Activated CD4-positive, alpha-beta memory T cell treated with anti-CD3 and anti-CD28 coated beads for 36 hours (primary cell): ENCODE measurements around the gene ZFP36L2. TPM values are rescaled to one million over a fixed set of nuclear protein-coding genes. Genes with fewer than 3 reads are reported as not detected.
A peak's percentile ranks its signal among the peaks of the same experiment; 100 is the strongest.

Experiments used
- CTCF ChIA-PET: fragments of 350-600 bp; sonication (Branson Sonifier 250); formaldehyde crosslinking; loops from one replicate; lab custom pipeline; 2021; ENCODE audit warnings: antibody characterized with exemption, inconsistent platforms; lab: Charles Lee
- POLR2A ChIA-PET: fragments of 350-600 bp; sonication (Branson Sonifier 250); formaldehyde crosslinking; loops from one replicate; lab custom pipeline; 2021; ENCODE audit warnings: antibody characterized with exemption; lab: Charles Lee
- DNase-seq: peaks from one replicate; pipeline ENCODE4 v3.0.0-alpha.2; 2020
- H3K27ac Mint-ChIP-seq: one replicate; pipeline ENCODE4 v1.8.0; 2021; ENCODE audit warnings: mixed read lengths
- H3K27me3 Mint-ChIP-seq: one replicate; pipeline ENCODE4 v1.8.0; 2021; ENCODE audit warnings: mixed read lengths
- H3K36me3 Mint-ChIP-seq: one replicate; pipeline ENCODE4 v1.8.0; 2021; ENCODE audit warnings: mixed read lengths
- H3K4me1 Mint-ChIP-seq: one replicate; pipeline ENCODE4 v1.8.0; 2021; ENCODE audit warnings: low read depth, mixed read lengths
- H3K4me3 Mint-ChIP-seq: one replicate; pipeline ENCODE4 v1.8.0; 2021; ENCODE audit warnings: mild to moderate bottlenecking, mixed read lengths
- H3K9me3 Mint-ChIP-seq: one replicate; pipeline ENCODE4 v1.8.0; 2021; ENCODE audit warnings: mixed read lengths
- intact Hi-C: fragments of 100-400 bp; cut with micrococcal nuclease; formaldehyde crosslinking; loops from one replicate; pipeline ENCODE4 v1.15.1; 2023
- total RNA-seq, 2 experiments: library from RNA; stranded (reverse); gene quantifications; one replicate each; pipeline ENCODE4 v1.2.3, GENCODE V29; 2021

Gene ZFP36L2
- total RNA-seq, 2 experiments from 2014 or later: 78.4 to 79.8 TPM

GRCh38 chr2:43215673-43216255 is 10.6 kb downstream of the ZFP36L2 start:
- Mint-ChIP-seq H3K4me1 (peaks cover 39% of the 10 kb centered on the region), H3K4me3 (no peak overlapping the region), H3K27me3 (no peaks in the 10 kb centered on the region), H3K27ac (no peak overlapping the region), H3K36me3 (peaks cover 3% of the 10 kb centered on the region), H3K9me3 (no peaks in the 10 kb centered on the region)
- DNase-seq: no peak
- ChIA-PET POLR2A (interaction anchor here (0.5 to 1.1 kb wide), 3 partner anchors 11 to 262 kb away, joined by 3 to 6 read pairs (median 3); partner anchors contain the start of gene ZFP36L2), CTCF (interaction anchor here (0.9 to 2.0 kb wide), 4 partner anchors 13 to 88 kb away, joined by 4 to 7 read pairs (median 5); no protein-coding TSS in a partner anchor)
- intact Hi-C loops: no loop called here

- Mint-ChIP-seq H3K27ac (no peak overlapping the region), H3K36me3 (no peaks in the 10 kb centered on the region), H3K4me1 (peaks cover 33% of the 10 kb centered on the region), H3K9me3 (no peaks in the 10 kb centered on the region), H3K27me3 (no peaks in the 10 kb centered on the region), H3K4me3 (no peak overlapping the region)
- DNase-seq: no peak
- intact Hi-C loops: no loop called here
- POLR2A ChIA-PET: no interaction called here
- CTCF ChIA-PET: interaction anchor here (0.8 to 2.0 kb wide), 2 partner anchors 15 to 87 kb away, joined by 3 to 5 read pairs; no protein-coding TSS in a partner anchor
Measured at GRCh38 chr2:43214253-43214652, 12.2 kb downstream of the ZFP36L2 start.

DNA sequence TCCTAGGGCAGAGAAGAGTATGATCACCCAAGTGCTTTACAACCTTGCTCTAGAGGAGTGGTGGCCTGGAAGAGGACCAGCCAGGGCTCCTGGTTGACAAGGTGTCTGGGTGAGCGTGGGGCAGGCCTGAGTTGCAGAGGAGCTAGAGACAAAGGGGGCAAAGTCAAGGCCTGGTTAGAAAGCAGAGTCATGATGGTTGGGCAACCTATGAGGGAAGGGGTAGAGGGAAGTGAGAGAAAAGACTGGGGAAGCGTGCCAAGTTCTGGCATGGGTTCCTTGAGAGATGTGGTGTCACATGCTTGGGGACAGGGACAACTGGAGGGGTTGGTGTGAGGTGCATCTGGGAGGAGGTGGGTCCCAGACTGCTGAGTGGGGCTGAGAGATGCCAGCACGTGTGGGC is 13.5 kb downstream of the ZFP36L2 start:
- intact Hi-C loops: no loop called here

GRCh38 chr2:43212216-43212835 is 14.1 kb downstream of the ZFP36L2 start:
- ChIA-PET POLR2A (no interaction called here), CTCF (no interaction called here)
- H3K9me3 Mint-ChIP-seq: no peaks in the 10 kb centered on the region
- no peak for DNase-seq
- H3K27me3 Mint-ChIP-seq: no peaks in the 10 kb centered on the region
- H3K4me3 Mint-ChIP-seq: no peak overlapping the region
- intact Hi-C loops: no loop called here
- no peaks in the 10 kb centered on the region for H3K36me3 Mint-ChIP-seq
- H3K4me1 Mint-ChIP-seq: peaks cover 19% of the 10 kb centered on the region
- no peak overlapping the region for H3K27ac Mint-ChIP-seq

More for the DNA sequence above, 13.5 kb downstream of the ZFP36L2 start:
- peaks cover 23% of the 10 kb centered on the region for H3K4me1 Mint-ChIP-seq
- CTCF ChIA-PET: interaction anchor here (0.5 kb wide), 1 partner anchor 65 kb away, joined by 3 read pairs; no protein-coding TSS in a partner anchor
- H3K36me3 Mint-ChIP-seq: no peaks in the 10 kb centered on the region
- no peak overlapping the region for H3K4me3 Mint-ChIP-seq
- H3K27ac Mint-ChIP-seq: no peak overlapping the region
- POLR2A ChIA-PET: interaction anchor here (0.5 kb wide), 1 partner anchor 172 kb away, joined by 3 read pairs; no protein-coding TSS in a partner anchor
- no peaks in the 10 kb centered on the region for H3K9me3 Mint-ChIP-seq
- H3K27me3 Mint-ChIP-seq: no peaks in the 10 kb centered on the region
- no peak for DNase-seq

GRCh38 chr2:43210467-43211303 is 15.7 kb downstream of the ZFP36L2 start:
- POLR2A ChIA-PET: interaction anchor here (0.7 kb wide), 1 partner anchor 10 kb away, joined by 3 read pairs; no protein-coding TSS in a partner anchor
- no peaks in the 10 kb centered on the region for H3K9me3 Mint-ChIP-seq
- H3K36me3 Mint-ChIP-seq: no peaks in the 10 kb centered on the region
- DNase-seq: peak; percentile 48
- H3K27ac Mint-ChIP-seq: no peak overlapping the region
- H3K27me3 Mint-ChIP-seq: no peaks in the 10 kb centered on the region
- intact Hi-C loops: no loop called here
- H3K4me1 Mint-ChIP-seq: peaks cover 22% of the 10 kb centered on the region
- CTCF ChIA-PET: interaction anchor here (1.0 kb wide), 1 partner anchor 274 kb away, joined by 3 read pairs; no protein-coding TSS in a partner anchor
- no peak overlapping the region for H3K4me3 Mint-ChIP-seq

- H3K36me3 Mint-ChIP-seq: no peaks in the 10 kb centered on the region
- no peak overlapping the region for H3K27ac Mint-ChIP-seq
- peaks cover 22% of the 10 kb centered on the region for H3K4me1 Mint-ChIP-seq
- H3K9me3 Mint-ChIP-seq: no peaks in the 10 kb centered on the region
- ChIA-PET CTCF (interaction anchor here (1.0 kb wide), 1 partner anchor 275 kb away, joined by 3 read pairs; no protein-coding TSS in a partner anchor), POLR2A (no interaction called here)
- intact Hi-C loops: no loop called here
- DNase-seq: no peak
- no peaks in the 10 kb centered on the region for H3K27me3 Mint-ChIP-seq
- no peak overlapping the region for H3K4me3 Mint-ChIP-seq
Measured at GRCh38 chr2:43210125-43210466, 16.3 kb downstream of the ZFP36L2 start.

GRCh38 chr2:43209204-43209717 is 17.1 kb downstream of the ZFP36L2 start:
- no peak for DNase-seq
- Mint-ChIP-seq H3K36me3 (no peaks in the 10 kb centered on the region), H3K27me3 (no peaks in the 10 kb centered on the region), H3K4me1 (peaks cover 22% of the 10 kb centered on the region), H3K4me3 (no peak overlapping the region), H3K27ac (no peak overlapping the region), H3K9me3 (no peaks in the 10 kb centered on the region)
- ChIA-PET POLR2A (no interaction called here), CTCF (interaction anchor here (1.0 kb wide), 1 partner anchor 275 kb away, joined by 3 read pairs; no protein-coding TSS in a partner anchor)
- intact Hi-C loops: no loop called here

GRCh38 chr2:43207553-43208300 is 18.7 kb downstream of the ZFP36L2 start:
- H3K27ac Mint-ChIP-seq: no peak overlapping the region
- H3K36me3 Mint-ChIP-seq: no peaks in the 10 kb centered on the region
- peaks cover 18% of the 10 kb centered on the region for H3K4me1 Mint-ChIP-seq
- H3K9me3 Mint-ChIP-seq: no peaks in the 10 kb centered on the region
- CTCF ChIA-PET: interaction anchor here (0.6 to 1.3 kb wide), 4 partner anchors 27 to 369 kb away, joined by 3 to 5 read pairs (median 3); no protein-coding TSS in a partner anchor
- H3K4me3 Mint-ChIP-seq: no peak overlapping the region
- POLR2A ChIA-PET: no interaction called here
- intact Hi-C loops: no loop called here
- H3K27me3 Mint-ChIP-seq: no peaks in the 10 kb centered on the region
- DNase-seq: no peak

GRCh38 chr2:43206602-43207001 is 19.8 kb downstream of the ZFP36L2 start:
- ChIA-PET CTCF (interaction anchor here (1.3 kb wide), 1 partner anchor 37 kb away, joined by 5 read pairs; no protein-coding TSS in a partner anchor), POLR2A (no interaction called here)
- DNase-seq: no peak
- intact Hi-C loops: no loop called here
- Mint-ChIP-seq H3K4me3 (no peak overlapping the region), H3K27ac (no peak overlapping the region), H3K9me3 (no peaks in the 10 kb centered on the region), H3K27me3 (no peaks in the 10 kb centered on the region), H3K36me3 (no peaks in the 10 kb centered on the region), H3K4me1 (peaks cover 17% of the 10 kb centered on the region)

DNA sequence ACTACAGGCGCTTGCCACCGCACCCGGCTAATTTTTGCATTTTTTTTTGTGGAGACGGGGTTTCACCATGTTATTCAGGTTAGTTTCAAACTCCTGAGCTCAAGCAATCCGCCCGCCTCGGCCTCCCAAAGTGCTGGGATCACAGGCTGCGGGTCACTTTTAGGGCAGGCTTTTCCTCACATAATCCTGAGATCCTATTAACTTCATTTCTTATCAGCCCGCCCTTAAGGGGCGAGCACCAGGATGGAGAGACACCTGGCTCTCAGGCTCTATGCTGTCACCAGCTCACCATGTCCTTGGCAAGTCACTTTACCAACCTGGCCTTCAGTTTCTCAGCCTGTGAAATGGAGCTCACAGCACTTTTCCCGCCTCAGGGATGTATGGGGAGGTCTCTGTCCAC is 23.0 kb downstream of the ZFP36L2 start:
- no peak overlapping the region for H3K4me3 Mint-ChIP-seq
- H3K36me3 Mint-ChIP-seq: no peaks in the 10 kb centered on the region
- H3K27me3 Mint-ChIP-seq: no peaks in the 10 kb centered on the region
- DNase-seq: no peak
- CTCF ChIA-PET: no interaction called here
- H3K27ac Mint-ChIP-seq: no peak overlapping the region
- intact Hi-C loops: no loop called here
- H3K4me1 Mint-ChIP-seq: peaks cover 13% of the 10 kb centered on the region
- POLR2A ChIA-PET: no interaction called here
- H3K9me3 Mint-ChIP-seq: no peaks in the 10 kb centered on the region

DNA sequence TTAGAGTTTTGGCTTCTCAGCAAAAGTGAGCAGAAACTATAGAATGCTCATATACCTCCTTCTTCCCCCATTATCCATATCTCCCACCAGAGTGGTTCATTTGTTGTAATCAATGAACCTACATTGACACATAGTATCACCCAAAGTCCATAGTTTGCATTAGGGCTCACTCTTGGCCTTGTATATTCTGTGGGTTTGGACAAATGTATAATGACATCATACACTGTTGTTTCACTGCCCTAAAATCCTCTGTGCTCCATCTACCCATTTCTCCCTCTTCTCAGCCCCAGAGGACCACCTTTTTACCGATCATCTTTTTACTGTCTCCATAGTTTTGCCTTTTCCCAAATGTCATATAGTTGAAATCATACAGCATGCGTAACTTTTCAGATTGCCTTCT is 24.1 kb downstream of the ZFP36L2 start:
- ChIA-PET CTCF (interaction anchor here (0.8 to 1.8 kb wide), 3 partner anchors 10 to 73 kb away, joined by 3 to 5 read pairs (median 3); no protein-coding TSS in a partner anchor), POLR2A (no interaction called here)
- Mint-ChIP-seq H3K36me3 (no peaks in the 10 kb centered on the region), H3K27ac (no peak overlapping the region), H3K9me3 (no peaks in the 10 kb centered on the region), H3K4me3 (no peak overlapping the region), H3K4me1 (peaks cover 16% of the 10 kb centered on the region), H3K27me3 (no peaks in the 10 kb centered on the region)
- intact Hi-C loops: no loop called here
- no peak for DNase-seq
